Measurements from ENCODE around the gene INAFM1.

Gene INAFM1

DNA sequence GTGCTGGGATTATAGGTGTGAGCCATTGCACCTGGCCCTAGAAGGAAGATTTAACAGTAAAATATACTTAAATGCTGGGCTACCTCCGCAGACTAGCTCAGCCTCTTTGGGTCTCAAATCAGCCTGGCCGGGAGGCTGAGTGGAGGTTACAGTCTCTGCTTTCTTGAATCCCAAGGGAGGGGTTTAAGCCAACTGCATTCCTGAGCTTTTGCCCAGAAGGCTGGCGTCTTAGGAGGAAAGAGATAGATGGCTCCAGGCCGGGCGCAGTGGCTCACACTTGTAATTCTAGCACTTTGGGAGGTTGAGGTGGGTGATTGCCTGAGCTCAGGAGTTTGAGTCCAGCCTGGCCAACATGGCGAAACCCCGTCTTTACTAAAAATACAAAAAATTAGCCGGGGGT, 34.4 kb downstream of the INAFM1 start:
- TF ChIP-seq, protein P1, sequence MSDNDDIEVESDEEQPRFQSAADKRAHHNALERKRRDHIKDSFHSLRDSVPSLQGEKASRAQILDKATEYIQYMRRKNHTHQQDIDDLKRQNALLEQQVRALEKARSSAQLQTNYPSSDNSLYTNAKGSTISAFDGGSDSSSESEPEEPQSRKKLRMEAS (IDR thresholded peaks at IDR 0.05), result no peak

DNA sequence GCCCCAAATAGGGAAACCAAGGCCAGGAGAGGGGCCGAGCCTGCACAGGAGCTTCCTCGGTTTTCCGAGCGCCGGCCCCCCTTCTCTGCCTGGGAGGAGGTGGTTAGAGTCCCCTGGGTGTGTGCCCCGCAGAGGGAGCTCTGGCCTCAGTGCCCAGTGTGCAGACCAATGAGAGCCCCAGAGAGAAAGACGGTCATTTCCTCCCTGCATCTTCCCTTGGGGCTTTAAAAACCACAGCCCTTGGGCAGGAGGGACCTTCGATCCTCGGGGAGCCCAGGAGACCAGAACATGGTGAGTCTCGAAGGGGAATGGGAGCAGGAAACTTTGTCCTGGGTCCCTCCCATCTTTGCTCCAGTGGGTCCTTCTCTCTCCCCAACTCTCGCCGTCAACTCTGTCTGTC, 34.9 kb downstream of the INAFM1 start, which contains the start of gene C5AR1:
Gene C5AR1, plus strand, starts transcription at position 254 of the 400 bp plus-strand sequence. Its CDS starts 35 bp downstream, at position 289.
- TF ChIP-seq TCF12 (IDR thresholded peaks at IDR 0.05; ENCODE audit: low read depth) (no peak), EP300 (IDR thresholded peaks at IDR 0.05; ENCODE audit: borderline replicate concordance) (no peak), NFIC (IDR thresholded peaks at IDR 0.05) (no peak), USF1 (IDR thresholded peaks at IDR 0.05) (no peak), CREB1 (IDR thresholded peaks at IDR 0.05; ENCODE audit: low read depth) (no peak), FOXM1 (IDR thresholded peaks at IDR 0.05; ENCODE audit: borderline replicate concordance, low read depth) (no peak), REST (IDR thresholded peaks at IDR 0.05; ENCODE audit: low read depth) (no peak), CEBPB (IDR thresholded peaks at IDR 0.05) (no peak), ZBTB7A (IDR thresholded peaks at IDR 0.05; ENCODE audit: low read depth) (no peak), TAF1 (IDR thresholded peaks at IDR 0.05; ENCODE audit: low read depth) (no peak), YY1 (IDR thresholded peaks at IDR 0.05; ENCODE audit: low read depth) (no peak), EGR1 (IDR thresholded peaks at IDR 0.05) (no peak)

GRCh38 chr19:47310323-47310722, 35.6 kb downstream of the INAFM1 start:
- TF ChIP-seq NFIC (IDR thresholded peaks at IDR 0.05), result no peak

GRCh38 chr19:47310819-47311218, 36.1 kb downstream of the INAFM1 start:
- TF ChIP-seq TAF1 (IDR thresholded peaks at IDR 0.05; ENCODE audit: low read depth), result no peak
- no peak for TF ChIP-seq ZBTB7A (IDR thresholded peaks at IDR 0.05; ENCODE audit: low read depth)
- 0 out of 2 replicates have a peak, but pooled peaks have one; percentile 35 for TF ChIP-seq NFIC (IDR thresholded peaks at IDR 0.05)

GRCh38 chr19:47312366-47313006, 37.8 kb downstream of the INAFM1 start:
- TF ChIP-seq TCF12 (IDR thresholded peaks at IDR 0.05; ENCODE audit: low read depth), result no peak
- no peak for TF ChIP-seq CREB1 (IDR thresholded peaks at IDR 0.05; ENCODE audit: low read depth)
- TF ChIP-seq EGR1 (IDR thresholded peaks at IDR 0.05), result no peak
- TF ChIP-seq, protein P1 (IDR thresholded peaks at IDR 0.05), result no peak
- no peak for TF ChIP-seq CEBPB (IDR thresholded peaks at IDR 0.05)
- TF ChIP-seq ZBTB7A (IDR thresholded peaks at IDR 0.05; ENCODE audit: low read depth), result no peak
- TF ChIP-seq FOXM1 (IDR thresholded peaks at IDR 0.05; ENCODE audit: borderline replicate concordance, low read depth), result no peak
- no peak for TF ChIP-seq USF1 (IDR thresholded peaks at IDR 0.05)

DNA sequence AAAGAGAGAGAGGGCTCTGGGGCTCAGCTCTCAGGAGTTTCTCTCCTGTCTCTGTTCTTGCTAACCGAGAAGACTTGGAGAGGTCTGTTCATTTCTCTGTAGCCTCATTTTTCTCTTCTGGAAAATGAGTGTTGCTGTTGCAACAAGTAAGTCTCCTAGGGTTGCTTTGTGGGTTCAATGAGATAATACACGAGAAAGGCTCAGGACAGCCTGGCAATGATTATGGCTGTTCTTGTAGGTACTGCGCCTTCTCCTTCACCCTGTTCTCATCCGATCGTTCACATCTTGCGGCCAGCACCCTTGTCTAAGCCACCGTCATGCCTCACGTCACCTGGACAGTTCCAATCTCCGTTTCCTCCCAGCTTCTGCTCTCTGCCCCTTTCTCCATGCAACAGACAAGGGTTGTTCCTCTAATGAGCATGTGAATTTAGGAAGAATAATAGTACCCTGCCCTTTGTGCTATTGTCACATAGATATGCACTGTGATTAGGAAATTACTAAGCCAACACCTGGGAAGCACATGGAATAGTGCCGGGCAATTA, 39.1 kb downstream of the INAFM1 start:
- TF ChIP-seq USF1 (IDR thresholded peaks at IDR 0.05) (no peak), REST (IDR thresholded peaks at IDR 0.05; ENCODE audit: low read depth) (no peak)

All from Ishikawa (cell line).